AG04450 (cell line): ENCODE results near the gene SLC16A5. TPM values are rescaled to one million over a fixed set of nuclear protein-coding genes. Genes with fewer than 3 reads are reported as not detected.
A peak's percentile ranks its signal among the peaks of the same experiment; 100 is the strongest.

ENCODE experiments used
- CTCF ChIA-PET: fragments of 300-600, 350-600 bp; formaldehyde crosslinking; extraction: SDS; loops from one replicate; lab custom pipeline; 2022; ENCODE audit warnings: antibody characterized with exemption, inconsistent platforms; lab: Charles Lee
- POLR2A ChIA-PET: fragments of 350-600 bp; formaldehyde crosslinking; extraction: SDS; loops from one replicate; lab custom pipeline; 2021; ENCODE audit warnings: antibody characterized with exemption, inconsistent platforms; lab: Yijun Ruan, JAX
- DNase-seq: peaks from one replicate; pipeline ENCODE4 v3.0.0-alpha.2; 2011; ENCODE audit warnings: low read depth, low spot score
- H3K27ac ChIP-seq: one replicate; pipeline ENCODE4 v1.5.1; 2012; ENCODE audit warnings: low read depth, low read length, control low read depth
- H3K27me3 ChIP-seq: one replicate; pipeline ENCODE4 v1.6.0; 2012; ENCODE audit warnings: low read length; ENCODE audit not compliant: control insufficient read depth, insufficient read depth
- H3K4me3 ChIP-seq: 2 replicates; pipeline ENCODE4 v1.5.1; 2011; ENCODE audit warnings: mild to moderate bottlenecking, low read depth, low read length, control low read depth
- H3K9me3 ChIP-seq: 2 replicates; pipeline ENCODE4 v1.5.1; 2012; ENCODE audit warnings: low read length; ENCODE audit not compliant: control insufficient read depth, insufficient read depth
- polyA plus RNA-seq: library from polyadenylated mRNA; depleted of rRNA; stranded (reverse); fragments of >200 nt; gene quantifications from 2 replicates; pipeline ENCODE4 v1.2.3, GENCODE V29; 2011
- TF ChIP-seq, protein P1 (sequence below): IDR thresholded peaks from 2 replicates; pipeline ENCODE4 v1.5.1; 2011; ENCODE audit warnings: low read depth, low read length, control low read depth, inconsistent platforms

Gene SLC16A5
- polyA plus RNA-seq, 1 experiment: 2.9 TPM

DNA sequence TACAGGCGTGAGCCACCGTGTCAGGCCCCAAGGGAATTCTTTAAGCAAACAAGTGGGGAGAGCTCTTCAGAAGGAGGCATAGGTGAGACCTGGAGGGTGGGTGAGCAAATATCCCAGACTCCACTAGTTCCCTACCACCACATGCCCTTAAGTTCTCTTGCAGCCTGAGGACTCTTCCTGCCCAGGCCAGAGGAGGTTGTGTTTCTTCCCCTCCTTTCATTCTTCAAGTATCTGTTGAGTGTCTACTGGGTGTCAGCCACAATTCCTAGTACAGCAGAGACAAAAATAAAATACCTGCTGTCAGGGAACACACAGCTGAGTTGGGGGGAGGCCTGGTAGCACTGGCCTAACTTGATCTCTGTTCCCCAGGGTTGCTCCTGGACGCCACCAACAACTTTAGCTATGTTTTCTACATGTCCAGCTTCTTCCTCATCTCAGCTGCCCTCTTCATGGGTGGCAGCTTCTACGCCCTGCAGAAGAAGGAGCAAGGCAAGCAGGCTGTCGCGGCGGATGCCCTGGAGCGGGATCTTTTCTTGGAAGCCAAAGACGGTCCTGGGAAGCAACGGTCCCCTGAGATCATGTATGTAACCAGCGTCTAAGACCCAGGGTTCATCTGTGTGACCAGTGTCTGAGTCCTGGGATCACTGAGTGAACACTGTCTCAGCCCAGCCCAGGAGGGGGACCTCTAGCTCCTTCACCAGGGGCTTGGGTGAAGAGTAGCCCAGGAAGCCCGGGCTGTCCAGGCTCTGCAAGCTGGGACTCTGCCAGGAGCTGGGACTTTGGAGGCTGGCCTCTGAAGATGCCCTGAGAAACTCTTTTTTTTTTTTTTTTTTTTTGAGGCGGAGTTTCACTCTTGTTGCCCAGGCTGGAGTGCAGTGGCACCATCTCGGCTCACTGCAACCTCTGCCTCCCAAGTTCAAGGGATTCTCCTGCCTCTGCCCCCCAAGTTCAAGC, 16.1 kb downstream of the SLC16A5 start:
- DNase-seq: no peak
- Histone ChIP-seq H3K4me3 (no peak overlapping the region), H3K27me3 (peaks cover 4% of the 10 kb centered on the region), H3K9me3 (no peaks in the 10 kb centered on the region), H3K27ac (no peak overlapping the region)
- POLR2A ChIA-PET: interaction anchor here (0.6 to 0.7 kb wide), 2 partner anchors 29 to 51 kb away, joined by 4 read pairs; partner anchors contain the start of gene JPT1
- CTCF ChIA-PET: interaction anchor here (0.7 to 4.1 kb wide), 7 partner anchors 10 to 69 kb away, joined by 3 to 39 read pairs (median 7); no protein-coding TSS in a partner anchor
- TF ChIP-seq, protein P1, sequence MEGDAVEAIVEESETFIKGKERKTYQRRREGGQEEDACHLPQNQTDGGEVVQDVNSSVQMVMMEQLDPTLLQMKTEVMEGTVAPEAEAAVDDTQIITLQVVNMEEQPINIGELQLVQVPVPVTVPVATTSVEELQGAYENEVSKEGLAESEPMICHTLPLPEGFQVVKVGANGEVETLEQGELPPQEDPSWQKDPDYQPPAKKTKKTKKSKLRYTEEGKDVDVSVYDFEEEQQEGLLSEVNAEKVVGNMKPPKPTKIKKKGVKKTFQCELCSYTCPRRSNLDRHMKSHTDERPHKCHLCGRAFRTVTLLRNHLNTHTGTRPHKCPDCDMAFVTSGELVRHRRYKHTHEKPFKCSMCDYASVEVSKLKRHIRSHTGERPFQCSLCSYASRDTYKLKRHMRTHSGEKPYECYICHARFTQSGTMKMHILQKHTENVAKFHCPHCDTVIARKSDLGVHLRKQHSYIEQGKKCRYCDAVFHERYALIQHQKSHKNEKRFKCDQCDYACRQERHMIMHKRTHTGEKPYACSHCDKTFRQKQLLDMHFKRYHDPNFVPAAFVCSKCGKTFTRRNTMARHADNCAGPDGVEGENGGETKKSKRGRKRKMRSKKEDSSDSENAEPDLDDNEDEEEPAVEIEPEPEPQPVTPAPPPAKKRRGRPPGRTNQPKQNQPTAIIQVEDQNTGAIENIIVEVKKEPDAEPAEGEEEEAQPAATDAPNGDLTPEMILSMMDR: no peak

DNA sequence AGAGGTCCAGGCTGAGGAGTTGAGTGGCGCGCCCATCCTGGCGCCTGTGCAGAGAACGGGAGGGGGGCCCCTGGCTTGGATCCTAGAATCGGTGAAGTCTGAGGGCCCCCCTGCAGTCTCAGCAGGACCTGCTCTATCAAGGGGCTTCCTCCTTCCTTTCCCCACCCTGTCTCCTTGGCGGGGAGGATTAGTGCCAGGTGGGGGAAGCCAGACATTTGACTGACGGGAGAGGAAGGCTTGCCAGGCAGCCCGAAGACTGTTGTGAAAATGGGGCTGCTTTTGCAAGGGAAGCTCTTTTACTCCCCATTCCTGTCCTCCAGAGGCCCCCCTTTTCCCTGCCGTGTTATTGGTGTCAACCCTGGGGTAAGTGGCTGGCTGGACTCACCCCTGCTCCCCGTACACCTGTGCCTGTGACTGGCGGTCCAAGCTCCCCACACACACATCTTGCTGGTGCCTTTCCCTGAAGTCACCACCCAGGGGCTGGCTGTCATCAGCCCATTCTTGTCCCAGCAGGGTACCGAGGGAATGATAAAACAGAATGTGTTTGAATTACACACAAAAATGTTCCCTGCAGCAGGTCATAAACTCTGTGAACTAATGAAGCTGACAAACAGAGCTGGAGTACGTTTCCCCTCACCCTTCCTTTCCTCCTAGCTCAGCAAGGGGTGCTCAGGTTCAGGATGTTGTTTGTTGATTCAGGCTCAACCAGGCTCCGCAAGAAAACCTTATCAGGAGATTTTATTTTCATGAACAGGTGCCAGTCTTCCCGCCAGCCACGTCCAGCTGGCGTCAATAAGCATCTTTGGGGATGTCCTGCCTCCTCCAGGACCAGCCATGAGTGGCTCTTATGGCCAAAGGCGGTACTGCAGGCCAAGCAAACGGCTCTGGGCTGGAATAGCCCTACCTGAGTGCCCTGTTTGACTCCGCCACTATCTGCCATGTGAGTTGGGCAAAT, 17.6 kb downstream of the SLC16A5 start:
- no peak overlapping the region for H3K4me3 ChIP-seq
- H3K27me3 ChIP-seq: peaks cover 7% of the 10 kb centered on the region
- no peak for DNase-seq
- POLR2A ChIA-PET: interaction anchor here (1.5 kb wide), 1 partner anchor 45 kb away, joined by 4 read pairs; no protein-coding TSS in a partner anchor
- no peak overlapping the region for H3K27ac ChIP-seq
- TF ChIP-seq, protein P1: peak; percentile 82
- no peaks in the 10 kb centered on the region for H3K9me3 ChIP-seq
- CTCF ChIA-PET: interaction anchor here (0.6 to 4.1 kb wide), 20 partner anchors 9 to 144 kb away, joined by 3 to 39 read pairs (median 4); partner anchors contain the start of gene NT5C

DNA sequence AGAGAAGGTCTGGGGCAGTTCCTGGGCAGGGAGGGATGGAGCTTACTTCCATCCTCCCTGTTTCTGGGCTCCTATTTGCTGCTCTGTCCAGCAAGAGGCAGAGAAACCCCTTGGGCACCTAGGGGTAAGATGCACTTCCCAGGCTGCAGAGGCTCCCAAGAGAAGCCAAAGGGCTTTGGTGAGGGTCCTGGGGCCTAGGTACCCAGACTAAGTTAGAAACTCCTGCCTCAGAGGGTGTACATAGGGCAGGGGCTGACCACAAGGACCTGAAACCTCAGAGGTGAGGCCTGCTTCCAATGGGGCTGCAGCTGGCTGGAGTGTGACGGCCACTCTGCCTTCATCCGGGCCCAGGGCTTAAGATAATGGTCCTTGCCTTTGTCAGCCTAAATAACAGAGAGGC, 20.4 kb downstream of the SLC16A5 start:
- ChIA-PET CTCF (no interaction called here), POLR2A (no interaction called here)
- TF ChIP-seq, protein P1: no peak
- Histone ChIP-seq H3K27me3 (peaks cover 7% of the 10 kb centered on the region), H3K4me3 (no peak overlapping the region), H3K27ac (no peak overlapping the region), H3K9me3 (no peaks in the 10 kb centered on the region)
- no peak for DNase-seq

DNA sequence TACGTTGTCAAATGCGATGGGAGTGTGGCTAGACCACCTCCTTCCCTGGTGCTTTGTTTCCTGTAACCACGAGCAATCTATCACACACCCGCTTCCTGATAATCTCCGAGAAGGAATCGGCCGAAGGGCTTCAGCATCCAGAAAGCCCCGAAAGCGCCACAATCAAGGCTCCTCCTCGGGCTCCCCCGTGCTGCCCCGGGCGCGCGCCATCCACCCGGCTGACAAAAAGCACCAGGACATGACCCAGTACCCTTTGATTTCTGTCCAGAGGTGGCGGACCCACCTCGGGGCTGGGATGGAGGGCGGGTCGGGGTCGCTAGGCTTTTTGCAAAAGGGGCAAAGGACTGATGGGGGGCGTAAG, 21.3 kb downstream of the SLC16A5 start:
- ChIA-PET POLR2A (interaction anchor here (0.6 to 1.3 kb wide), 6 partner anchors 13 to 28 kb away, joined by 3 to 4 read pairs (median 3); partner anchors contain the start of gene NT5C), CTCF (interaction anchor here (0.7 to 2.5 kb wide), 6 partner anchors 12 to 148 kb away, joined by 3 to 11 read pairs (median 4); no protein-coding TSS in a partner anchor)
- TF ChIP-seq, protein P1: no peak
- H3K27me3 ChIP-seq: peaks cover 7% of the 10 kb centered on the region
- peak overlapping the region; percentile 80 for H3K4me3 ChIP-seq
- no peaks in the 10 kb centered on the region for H3K9me3 ChIP-seq
- no peak for DNase-seq
- no peak overlapping the region for H3K27ac ChIP-seq
